Body of pancreas (tissue), 4 donors: ENCODE results near the gene FOSL1.

ENCODE experiments used
- CTCF ChIP-seq, 7 experiments: fragments of 450-650 bp in 4 of 7; fragments of 200-600 bp in 3 of 7; sonication (generic) in 3 of 7; IDR thresholded peaks; one replicate each; pipeline ENCODE4 v1.5.1; 2016 to 2019; ENCODE audit warnings: antibody characterized with exemption in 7 of 7
- POLR2A ChIP-seq, 3 donors: fragments of 450-650 bp; IDR thresholded peaks; one replicate each; pipeline ENCODE4 v1.6.1; 2016; ENCODE audit warnings: antibody characterized with exemption in 3 of 3, mild to moderate bottlenecking in 2 of 3

- TF ChIP-seq CTCF (IDR thresholded peaks at IDR 0.05) (no peak), POLR2A (IDR thresholded peaks at IDR 0.05) (no peak)
Measured at GRCh38 chr11:65944767-65945166, 44.6 kb upstream of the FOSL1 start.
